CD4-positive, alpha-beta T cell (primary cell): ENCODE results near the gene AGRN. TPM values are rescaled to one million over a fixed set of nuclear protein-coding genes. Genes with fewer than 3 reads are reported as not detected.

ENCODE experiments used
- ATAC-seq: fragments of 200-7000 bp; cut with Tn5 transposase; one replicate; pipeline ENCODE4 v1.10.0; 2022; ENCODE audit warnings: mild to moderate bottlenecking; ENCODE audit not compliant: poor library complexity
- CTCF ChIA-PET: fragments of 350-600 bp; sonication (Branson Sonifier 250); formaldehyde crosslinking; loops from one replicate; lab custom pipeline; 2021; ENCODE audit warnings: antibody characterized with exemption, inconsistent platforms; lab: Charles Lee
- POLR2A ChIA-PET: fragments of 350-600 bp; sonication (Branson Sonifier 250); formaldehyde crosslinking; loops from one replicate; lab custom pipeline; 2021; ENCODE audit warnings: antibody characterized with exemption, inconsistent platforms; lab: Charles Lee
- DNase-seq, 14 experiments: peaks; one replicate each; pipeline ENCODE4 v3.0.0-alpha.2; 2013 to 2020; ENCODE audit warnings: mixed read lengths in 2 of 14
- H3K27ac ChIP-seq, 2 donors: one replicate each; pipeline versions ENCODE4 v1.5.1 to v1.7.0; 2013; ENCODE audit warnings: low read length in 2 of 2, low read depth in 1 of 2, mild to moderate bottlenecking in 1 of 2
- H3K27me3 ChIP-seq, 2 experiments: 1 replicate in 1 of 2; 2 replicates in 1 of 2; pipeline versions ENCODE4 v1.6.1 to v1.7.0; 2013; ENCODE audit warnings: low read length in 2 of 2, control low read depth in 1 of 2, mild to moderate bottlenecking in 1 of 2, moderate library complexity in 1 of 2; ENCODE audit not compliant: insufficient read depth in 2 of 2, control insufficient read depth in 1 of 2
- H3K36me3 ChIP-seq: one replicate; pipeline ENCODE4 v1.6.1; 2013; ENCODE audit warnings: low read length, control low read depth; ENCODE audit not compliant: insufficient read depth
- H3K4me1 ChIP-seq: one replicate; pipeline ENCODE4 v1.6.1; 2013; ENCODE audit warnings: low read length, control low read depth; ENCODE audit not compliant: insufficient read depth
- H3K4me3 ChIP-seq: one replicate; pipeline ENCODE4 v1.5.1; 2013; ENCODE audit warnings: mild to moderate bottlenecking, low read length, moderate library complexity
- H3K9me3 ChIP-seq, 2 experiments: 1 replicate in 1 of 2; 2 replicates in 1 of 2; pipeline versions ENCODE4 v1.6.1 to v1.7.0; 2013; ENCODE audit warnings: low read length in 2 of 2, mild to moderate bottlenecking in 2 of 2, control low read depth in 1 of 2, moderate library complexity in 1 of 2; ENCODE audit not compliant: control insufficient read depth in 1 of 2, insufficient read depth in 1 of 2
- H3K27ac Mint-ChIP-seq: one replicate; pipeline ENCODE4 v1.8.0; 2020; ENCODE audit warnings: mixed read lengths
- H3K27me3 Mint-ChIP-seq: one replicate; pipeline ENCODE4 v1.8.0; 2021; ENCODE audit warnings: mixed read lengths
- H3K36me3 Mint-ChIP-seq: one replicate; pipeline ENCODE4 v1.8.0; 2021; ENCODE audit warnings: low read depth, mixed read lengths
- H3K4me1 Mint-ChIP-seq: one replicate; pipeline ENCODE4 v1.8.0; 2021; ENCODE audit warnings: low read depth, mixed read lengths
- H3K4me3 Mint-ChIP-seq: one replicate; pipeline ENCODE4 v1.8.0; 2020; ENCODE audit warnings: mild to moderate bottlenecking, mixed read lengths
- H3K9me3 Mint-ChIP-seq: one replicate; pipeline ENCODE4 v1.8.0; 2020; ENCODE audit warnings: mixed read lengths
- CTCF ChIP-seq: fragments of 200-600 bp; IDR thresholded peaks from one replicate; pipeline ENCODE4 v1.8.0; 2022; ENCODE audit warnings: antibody characterized with exemption, mild to moderate bottlenecking
- intact Hi-C, 2 experiments: fragments of 100-400 bp; cut with DNase I in 1 of 2; cut with micrococcal nuclease in 1 of 2; formaldehyde crosslinking; loops; one replicate each; pipeline versions ENCODE4 v1.15.1 to v1.9.0; 2023 to 2025; cut with DNase I, micrococcal nuclease
- total RNA-seq, 174 experiments: library from RNA in 2 of 174; stranded (reverse) in 2 of 174; gene quantifications; one replicate each; pipeline ENCODE4 v1.2.3 and lab custom pipeline; 2021 to 2026

Gene AGRN
- total RNA-seq, 2 experiments from 2014 or later = 1.5 to 2.0 TPM

GRCh38 chr1:1090424-1091343 is 70.8 kb downstream of the AGRN start:
- Histone ChIP-seq H3K27ac (no peak overlapping the region), H3K36me3 (no peaks in the 10 kb centered on the region), H3K4me1 (no peaks in the 10 kb centered on the region), H3K27me3 (no peaks in the 10 kb centered on the region), H3K9me3 (no peaks in the 10 kb centered on the region), H3K4me3 (no peak overlapping the region)
- CTCF ChIA-PET = no interaction called here
- DNase-seq = peak in 2 of 14 experiments; percentile 0 to 23
- TF ChIP-seq CTCF = no peak
- no peaks in the 10 kb centered on the region for H3K9me3 Mint-ChIP-seq
- no peaks in the 10 kb centered on the region for H3K36me3 Mint-ChIP-seq
- no peaks in the 10 kb centered on the region for H3K27me3 Mint-ChIP-seq
- POLR2A ChIA-PET = no interaction called here
- H3K4me3 Mint-ChIP-seq = no peak overlapping the region
- intact Hi-C loops = no loop called here
- no peaks in the 10 kb centered on the region for H3K4me1 Mint-ChIP-seq
- H3K27ac Mint-ChIP-seq = no peak overlapping the region
- no peak for ATAC-seq

- intact Hi-C loops = no loop called here
- ATAC-seq = peak; percentile 41
- CTCF ChIA-PET = no interaction called here
Observed at GRCh38 chr1:1091344-1092148, 71.6 kb downstream of the AGRN start.

More at GRCh38 chr1:1091344-1092148, 71.6 kb downstream of the AGRN start:
- Histone ChIP-seq H3K9me3 (peaks cover 0 to 5% of the 10 kb centered on the region in 2 experiments), H3K27ac (no peak overlapping the region), H3K36me3 (no peaks in the 10 kb centered on the region), H3K27me3 (no peaks in the 10 kb centered on the region), H3K4me1 (no peaks in the 10 kb centered on the region), H3K4me3 (no peak overlapping the region)
- H3K36me3 Mint-ChIP-seq = no peaks in the 10 kb centered on the region
- POLR2A ChIA-PET = no interaction called here
- H3K27me3 Mint-ChIP-seq = no peaks in the 10 kb centered on the region
- no peak overlapping the region for H3K27ac Mint-ChIP-seq
- H3K9me3 Mint-ChIP-seq = no peaks in the 10 kb centered on the region
- DNase-seq = peak in 1 of 14 experiments; percentile 41
- no peak overlapping the region for H3K4me3 Mint-ChIP-seq
- TF ChIP-seq CTCF = no peak
- no peaks in the 10 kb centered on the region for H3K4me1 Mint-ChIP-seq
